GM18867 (cell line): ENCODE data around the gene NTN1.

Experiments used
- ATAC-seq: cut with Tn5 transposase; IDR thresholded peaks from one replicate; pipeline ENCODE4 v1.9.1; 2021; ENCODE audit warnings: mild to moderate bottlenecking, moderate library complexity; ENCODE audit not compliant: unreplicated experiment

The NTN1 gene

DNA sequence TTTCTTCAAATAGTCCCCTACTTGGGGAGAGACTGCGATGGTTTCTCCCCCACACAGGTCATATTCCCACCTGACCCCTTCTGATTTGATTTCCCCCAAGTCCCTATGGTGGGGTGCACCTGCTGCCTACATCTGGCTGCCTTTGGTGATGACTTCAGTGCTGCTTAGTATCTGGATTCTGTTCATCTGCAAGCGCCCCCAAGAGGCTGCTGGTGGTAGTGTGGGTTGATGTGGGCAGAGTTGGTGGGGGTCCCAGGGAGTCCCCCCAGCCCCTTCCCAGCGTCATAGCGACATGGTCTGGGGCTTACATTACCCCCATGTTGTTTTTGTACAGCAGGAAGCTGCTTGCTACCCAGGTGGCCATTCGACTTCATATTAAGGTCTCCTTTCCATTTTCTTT is 99.2 kb downstream of the NTN1 start:
- ATAC-seq: no peak

DNA sequence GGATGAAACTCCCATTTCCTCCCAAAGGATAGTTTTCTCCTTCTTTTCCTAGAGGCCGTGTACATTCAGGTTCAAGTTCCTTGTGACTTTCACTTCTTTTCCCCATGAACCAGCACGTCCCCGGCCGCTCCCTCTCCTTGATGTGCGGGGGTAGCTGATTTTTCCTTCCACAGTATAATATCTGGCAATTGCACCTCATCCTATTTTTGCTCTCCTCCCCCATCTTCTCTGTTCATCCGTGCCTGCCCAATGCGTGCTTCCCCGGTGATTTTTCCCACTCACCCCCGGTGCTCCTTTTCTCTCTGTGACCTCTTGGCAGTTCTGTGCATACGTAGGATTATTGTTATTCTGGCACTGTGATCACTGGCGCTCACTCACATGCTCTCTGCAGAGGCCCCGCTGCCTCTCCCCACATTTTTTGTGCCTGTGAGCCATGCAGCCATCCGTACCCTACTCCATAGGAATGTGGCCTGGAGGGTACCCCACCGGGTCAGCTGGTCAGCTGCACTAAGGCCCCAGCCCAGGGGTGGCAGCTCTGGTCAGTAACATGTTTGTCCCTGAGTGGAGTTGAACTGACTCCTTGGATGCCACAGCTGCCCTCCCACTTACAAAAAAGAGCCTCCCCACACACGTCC is 100.0 kb downstream of the NTN1 start:
- no peak for ATAC-seq

DNA sequence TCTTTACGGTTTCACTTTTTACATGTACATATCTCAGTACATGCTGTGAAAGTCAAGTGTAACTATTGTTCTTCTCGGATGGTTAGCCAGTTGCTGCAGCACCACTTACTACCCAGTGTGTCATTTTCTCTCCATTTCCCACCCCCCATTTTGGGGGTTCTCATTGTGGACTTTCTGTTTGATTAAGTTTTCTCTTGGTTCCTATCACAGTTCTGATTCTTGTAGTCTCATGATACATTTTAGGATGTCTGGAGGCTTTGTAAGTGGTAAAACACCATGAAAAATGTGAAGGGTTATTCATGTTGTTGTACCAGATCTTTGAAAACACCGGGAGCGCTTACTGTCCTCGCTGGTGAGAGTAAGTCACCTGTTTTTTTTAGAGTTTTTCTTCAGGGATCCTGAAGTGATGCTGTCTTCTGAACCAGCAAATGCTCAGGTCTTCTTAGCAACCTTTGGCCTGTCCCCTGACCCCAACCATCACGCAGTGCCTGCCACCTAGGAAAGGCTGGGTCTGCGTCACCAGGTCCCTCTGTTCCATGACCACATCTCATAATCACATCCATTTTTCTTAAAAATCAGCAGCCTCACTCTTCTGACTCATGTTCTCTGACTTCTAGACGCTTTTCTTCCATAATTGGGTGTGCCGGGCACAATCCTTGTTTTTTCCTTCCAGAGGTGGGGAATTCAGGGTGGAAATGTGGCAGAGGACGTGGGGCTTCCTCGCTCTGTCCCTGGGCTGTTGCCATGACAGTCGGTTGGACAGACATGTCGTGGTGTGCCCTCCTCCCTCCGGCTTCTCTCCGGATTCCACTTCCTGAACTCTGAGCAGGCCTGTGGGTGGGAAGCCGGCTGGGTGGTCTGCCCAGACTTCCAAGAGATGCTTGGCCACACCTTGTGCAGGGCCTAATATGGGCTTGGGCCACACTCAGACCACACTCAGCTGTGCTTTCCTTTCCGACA is 102.6 kb downstream of the NTN1 start:
- no peak for ATAC-seq

DNA sequence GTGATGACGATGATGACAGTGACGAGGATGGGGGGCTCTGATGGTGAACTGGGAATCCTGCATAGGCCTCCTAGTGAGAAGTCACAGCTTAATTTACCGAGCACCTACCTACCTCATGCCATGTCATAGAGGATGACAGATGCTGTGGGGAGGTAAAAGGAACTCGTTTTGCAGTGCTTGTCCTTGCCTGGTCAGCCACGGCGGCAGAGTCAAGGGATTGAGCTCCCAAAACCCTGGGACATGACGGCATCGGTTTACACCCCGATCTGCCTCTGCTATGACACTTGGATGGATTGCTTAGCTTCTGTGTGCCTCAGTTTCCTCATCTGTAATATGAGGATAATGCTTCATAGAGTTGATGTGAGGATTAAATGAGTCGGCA is 103.2 kb downstream of the NTN1 start:
- ATAC-seq: no peak

DNA sequence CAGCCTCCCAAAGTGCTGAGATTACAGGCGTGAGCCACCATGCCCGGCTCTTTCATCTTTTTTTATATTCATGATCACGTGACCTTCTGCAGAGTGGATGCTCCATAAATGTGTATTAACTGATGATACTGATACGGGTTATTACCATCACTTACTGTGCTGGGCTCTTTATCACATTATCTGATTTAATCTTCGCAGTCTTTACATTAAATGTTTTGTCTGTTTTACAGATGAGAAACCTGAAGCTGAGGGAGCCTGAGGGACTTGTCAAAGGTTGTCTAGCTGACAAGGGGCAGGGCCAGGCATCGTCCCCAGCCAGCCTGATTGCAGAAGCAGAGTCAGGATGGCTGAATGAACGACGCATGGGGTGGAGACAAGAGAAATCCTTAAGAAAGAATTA is 104.4 kb downstream of the NTN1 start:
- ATAC-seq: no peak

DNA sequence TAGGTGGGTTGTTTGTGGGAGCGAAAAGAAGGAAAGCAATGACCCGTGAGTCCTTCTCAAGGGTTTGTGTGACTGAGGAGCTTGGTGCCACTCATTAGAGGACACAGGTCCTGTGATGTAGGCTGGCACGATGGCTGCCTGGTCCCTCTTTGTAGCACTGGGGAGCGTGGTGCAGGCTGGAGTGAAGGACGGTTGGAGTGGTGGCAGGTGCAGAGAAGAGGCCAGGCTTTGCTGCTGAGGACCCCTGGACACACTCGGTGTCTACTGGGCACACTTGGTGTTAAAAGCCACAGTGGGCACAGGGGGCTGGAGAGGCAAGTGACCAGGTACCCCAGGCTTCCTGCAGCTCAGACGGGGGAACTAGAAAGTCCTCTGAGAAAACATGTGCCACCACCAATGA is 106.0 kb downstream of the NTN1 start:
- ATAC-seq: no peak

DNA sequence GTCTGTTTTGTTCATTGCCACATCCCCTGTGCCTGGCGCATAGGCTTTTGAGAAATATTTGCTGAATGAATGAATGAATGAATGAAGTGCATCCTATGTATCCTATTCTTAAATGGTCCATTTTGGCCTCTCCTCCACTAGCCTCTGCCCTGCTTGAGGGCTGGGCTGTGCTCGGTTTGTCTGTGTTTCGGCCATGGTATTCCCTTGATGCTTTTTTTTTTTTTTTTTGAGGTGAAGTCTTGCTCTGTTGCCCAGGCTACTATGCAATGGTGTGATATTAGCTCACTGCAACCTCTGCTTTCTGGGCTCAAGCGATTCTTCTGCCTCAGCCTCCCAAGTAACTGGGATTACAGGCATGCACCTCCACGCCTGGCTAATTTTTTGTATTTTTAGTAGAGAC is 110.1 kb downstream of the NTN1 start:
- ATAC-seq: no peak

DNA sequence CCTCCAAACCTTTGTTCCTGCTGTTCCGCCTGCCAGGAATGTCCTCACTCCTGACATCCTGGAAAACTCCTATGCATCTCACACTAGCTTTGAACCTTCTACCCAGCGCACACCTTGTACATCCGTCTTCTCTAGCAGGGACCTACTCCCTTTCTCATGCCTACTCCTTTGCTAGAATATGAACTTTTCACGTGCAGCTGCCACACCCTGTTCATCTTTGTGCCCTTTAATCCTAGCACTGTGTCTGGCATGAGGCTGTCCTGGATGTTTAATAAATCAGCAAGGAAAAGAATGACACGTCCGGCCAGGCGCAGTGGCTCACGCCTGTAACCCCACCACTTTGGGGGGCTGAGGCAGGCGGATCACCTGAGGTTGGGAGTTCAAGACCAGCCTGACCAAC is 111.0 kb downstream of the NTN1 start:
- no peak for ATAC-seq

DNA sequence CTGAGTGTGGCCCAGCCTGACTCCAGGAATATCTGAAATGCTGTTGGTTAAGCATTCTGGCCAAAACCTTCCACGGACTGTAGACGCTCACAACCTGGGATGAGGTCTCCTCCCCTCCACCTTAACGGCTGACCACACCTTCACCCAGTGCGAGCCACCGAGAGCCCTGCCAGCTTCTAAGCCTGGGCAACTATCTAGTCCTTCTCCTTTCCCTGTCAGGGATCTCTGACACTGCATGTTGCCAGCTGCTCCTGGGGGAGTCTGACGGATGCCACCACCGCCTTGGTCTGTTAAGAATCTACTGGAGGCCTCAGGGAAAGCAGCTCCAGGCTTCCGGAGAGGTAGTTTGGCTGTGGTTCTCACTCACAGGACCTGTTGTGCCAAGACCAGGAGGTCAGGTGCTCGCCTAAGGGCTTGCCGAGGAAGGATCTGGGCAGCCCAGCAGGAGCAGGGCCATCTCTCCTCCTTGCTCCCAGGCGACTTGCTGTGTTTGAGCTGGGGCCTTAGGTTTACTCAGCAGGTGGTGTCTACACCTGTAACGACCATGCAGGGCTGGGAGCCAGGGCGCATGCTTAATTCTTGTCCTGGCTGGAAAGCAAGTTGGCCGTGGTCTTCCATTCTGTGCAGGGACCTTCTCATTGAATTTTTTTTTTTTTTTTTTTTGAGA is 111.8 kb downstream of the NTN1 start:
- no peak for ATAC-seq

DNA sequence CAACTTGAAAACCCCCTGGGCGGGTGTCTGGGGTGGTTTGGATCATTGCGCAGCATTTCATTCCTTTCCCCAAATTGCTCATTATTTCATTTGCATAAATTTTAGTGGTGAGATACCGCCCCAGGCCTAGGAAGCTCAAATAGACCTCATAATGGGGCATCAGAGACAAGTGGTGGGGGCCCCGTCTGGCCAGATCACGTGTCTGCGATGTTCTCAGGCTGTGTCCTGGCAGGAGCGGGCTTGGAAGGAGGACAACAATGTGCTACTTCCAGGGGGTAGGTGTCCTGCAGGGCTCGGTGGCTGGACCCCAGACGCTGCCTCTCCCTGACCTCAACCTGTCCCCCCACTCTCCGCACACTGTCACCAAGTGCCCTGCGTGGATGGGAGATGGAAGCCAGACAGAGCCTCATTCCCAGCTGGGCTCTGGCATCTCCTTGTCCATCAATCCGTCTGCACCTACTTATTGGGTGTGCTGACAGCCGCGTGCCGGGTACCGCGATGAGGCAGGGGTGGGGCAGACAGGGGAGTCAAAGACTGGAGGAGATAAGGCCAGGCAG is 116.9 kb downstream of the NTN1 start:
- ATAC-seq: no peak

DNA sequence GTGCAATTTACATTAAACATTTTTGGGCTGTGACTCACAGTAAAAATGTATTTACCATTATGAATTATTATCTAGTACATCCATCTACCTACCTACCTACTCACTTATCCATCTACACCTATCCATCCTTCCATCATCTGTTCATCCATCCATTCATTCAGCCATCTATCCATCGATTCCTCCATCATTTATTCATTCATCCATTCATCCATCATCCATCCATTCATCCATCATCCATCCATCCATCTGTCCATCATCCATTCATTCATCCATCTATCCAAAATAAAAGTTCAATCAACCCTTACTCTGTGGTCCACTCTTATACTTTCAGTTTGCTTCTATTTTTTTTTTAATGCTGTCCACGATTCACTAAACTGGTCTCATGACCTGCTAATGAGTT is 118.4 kb downstream of the NTN1 start:
- ATAC-seq: no peak

DNA sequence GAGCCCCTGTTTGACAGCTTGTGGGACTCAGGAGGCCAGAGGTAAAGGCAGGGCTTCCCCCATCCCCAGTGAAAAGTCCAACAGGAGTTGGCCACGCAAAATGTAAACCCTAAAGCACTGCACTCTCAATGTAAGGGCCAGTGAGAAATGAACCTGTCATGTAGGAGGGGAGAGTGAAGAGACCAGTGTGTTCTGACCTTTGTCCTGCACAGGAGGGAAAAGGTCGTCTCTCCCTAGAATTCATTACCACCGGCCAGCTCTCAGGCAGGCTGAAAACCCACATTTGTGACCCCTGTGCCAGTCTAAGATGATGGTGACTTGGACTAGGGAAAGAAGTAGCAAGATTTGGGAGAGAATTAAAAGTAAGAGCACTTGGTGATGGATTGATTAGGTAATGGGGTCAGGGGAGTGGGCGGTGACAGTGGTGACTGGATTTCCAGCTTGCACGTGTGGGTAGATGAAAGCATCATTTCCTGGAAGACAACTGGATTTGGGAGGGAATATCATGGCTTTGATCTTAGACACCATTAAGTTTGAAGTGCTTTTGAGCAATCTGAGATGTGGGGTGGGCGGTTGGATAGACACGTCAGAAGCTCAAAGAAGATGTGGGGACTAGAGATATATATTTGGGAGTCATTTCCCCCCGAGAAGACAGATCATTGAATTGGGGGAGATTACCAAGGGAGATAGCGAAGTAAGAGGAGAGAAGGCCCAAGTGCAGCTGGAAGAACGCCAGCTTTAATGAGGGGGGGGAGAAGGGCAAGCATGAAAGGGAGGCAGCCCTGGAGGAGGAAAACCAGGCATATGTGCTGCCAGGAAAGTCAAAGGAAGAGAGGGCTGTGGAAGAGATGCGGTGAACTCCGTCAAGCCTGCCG is 119.5 kb downstream of the NTN1 start:
- ATAC-seq: no peak

DNA sequence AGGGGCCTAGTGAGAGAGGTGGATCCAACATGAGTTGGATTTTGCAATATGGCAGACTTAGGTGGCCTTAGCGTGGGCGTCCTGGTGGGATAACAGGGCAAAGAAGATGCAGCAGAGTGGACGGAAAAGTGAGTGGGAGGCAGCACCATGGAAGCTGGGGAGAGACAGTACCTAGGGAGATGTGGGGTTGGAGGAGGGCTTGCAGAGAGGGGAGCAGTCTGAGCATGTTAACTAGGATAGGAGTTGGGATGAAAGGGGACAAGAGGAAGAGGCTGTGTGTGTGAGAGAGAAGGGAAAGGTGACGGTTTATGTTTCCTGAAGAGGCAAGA is 120.1 kb downstream of the NTN1 start:
- ATAC-seq: no peak

DNA sequence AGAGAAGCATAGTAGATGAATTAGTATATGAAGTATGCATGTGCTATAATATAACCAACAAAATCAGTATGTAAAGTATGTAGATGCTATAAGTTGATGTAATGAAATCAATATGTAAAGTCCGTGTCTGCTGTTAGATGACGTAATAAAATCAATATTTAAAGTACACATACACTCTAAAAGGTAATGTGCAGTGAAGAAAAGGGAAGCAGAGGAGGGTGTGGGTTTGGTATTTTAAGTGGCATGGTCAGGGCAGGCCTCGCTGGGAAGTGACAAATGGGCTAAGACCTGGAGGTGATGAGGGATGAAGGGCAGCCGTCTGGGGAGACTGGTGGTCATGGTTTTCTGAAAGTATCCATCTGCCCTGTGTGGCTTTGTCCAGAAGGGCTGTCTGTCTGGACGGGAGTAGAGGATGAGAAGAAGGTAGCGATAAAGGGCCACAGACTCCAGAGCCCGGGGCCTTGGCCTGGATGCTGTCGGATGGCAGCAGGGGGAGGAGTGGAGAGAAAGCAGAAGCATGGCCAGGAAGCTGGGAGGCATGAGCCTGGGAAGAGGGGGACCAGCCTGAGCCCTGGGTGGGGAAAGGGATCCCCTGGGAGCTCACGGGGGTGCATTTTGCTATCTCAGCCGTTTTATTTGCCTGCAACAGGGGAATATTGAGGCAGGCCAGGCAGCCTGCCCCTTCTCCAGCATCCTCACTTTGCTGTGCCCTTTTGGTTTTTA is 121.6 kb downstream of the NTN1 start:
- no peak for ATAC-seq

DNA sequence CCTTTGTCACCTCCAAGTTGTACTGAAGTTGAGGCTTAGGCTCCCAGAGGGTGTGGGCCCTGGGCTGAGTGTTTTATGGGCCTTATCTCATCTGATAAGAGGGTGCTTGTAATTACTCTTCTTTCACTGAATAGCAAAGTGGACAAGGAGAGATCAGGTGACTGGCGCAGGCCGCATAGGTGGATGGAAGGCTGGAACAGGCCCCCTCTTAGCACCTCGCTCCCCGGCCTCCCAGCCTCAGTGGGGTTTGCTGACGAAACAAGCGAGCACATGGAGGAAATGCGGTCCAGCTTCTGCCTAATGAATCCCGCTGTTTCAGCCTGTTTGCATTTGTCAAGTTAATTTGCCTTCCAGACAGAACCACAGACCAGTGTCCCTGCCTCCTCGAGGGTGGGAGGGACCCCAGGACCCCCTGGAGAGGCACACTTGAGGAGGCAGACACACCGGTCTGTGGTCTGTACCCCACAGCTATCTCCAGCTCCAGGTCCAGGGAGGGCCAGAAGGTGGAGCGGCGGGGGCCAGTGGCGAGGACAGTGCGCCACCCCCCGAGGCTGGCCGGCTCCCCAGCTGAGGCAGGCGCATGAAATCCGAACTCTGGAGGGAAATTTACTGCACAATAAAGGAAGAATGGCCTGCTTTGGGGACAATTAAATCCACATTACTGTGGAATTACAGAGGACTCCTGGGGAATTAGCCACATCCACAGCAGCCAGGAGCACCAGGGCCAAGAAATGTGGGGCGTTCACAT is 123.4 kb downstream of the NTN1 start:
- no peak for ATAC-seq

DNA sequence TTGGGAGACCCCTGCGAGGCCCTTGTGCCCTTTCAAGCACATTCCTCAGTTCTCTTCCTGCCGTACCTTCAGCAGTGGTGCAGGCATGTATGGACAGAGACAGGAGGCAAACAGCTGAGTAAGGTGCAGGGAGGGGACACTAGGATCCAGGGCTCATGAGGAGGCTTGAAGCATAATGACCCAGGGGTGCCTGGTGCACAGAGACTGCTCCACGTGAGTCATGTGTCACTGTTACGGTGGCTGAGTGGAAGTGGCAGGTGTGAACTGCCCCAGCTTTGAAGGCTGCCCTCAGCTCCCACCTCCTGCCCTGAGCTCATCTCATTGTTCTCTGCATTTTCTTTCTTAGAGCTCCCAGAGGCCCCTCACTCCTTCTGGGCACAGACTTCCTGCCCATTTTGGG is 124.8 kb downstream of the NTN1 start:
- no peak for ATAC-seq

DNA sequence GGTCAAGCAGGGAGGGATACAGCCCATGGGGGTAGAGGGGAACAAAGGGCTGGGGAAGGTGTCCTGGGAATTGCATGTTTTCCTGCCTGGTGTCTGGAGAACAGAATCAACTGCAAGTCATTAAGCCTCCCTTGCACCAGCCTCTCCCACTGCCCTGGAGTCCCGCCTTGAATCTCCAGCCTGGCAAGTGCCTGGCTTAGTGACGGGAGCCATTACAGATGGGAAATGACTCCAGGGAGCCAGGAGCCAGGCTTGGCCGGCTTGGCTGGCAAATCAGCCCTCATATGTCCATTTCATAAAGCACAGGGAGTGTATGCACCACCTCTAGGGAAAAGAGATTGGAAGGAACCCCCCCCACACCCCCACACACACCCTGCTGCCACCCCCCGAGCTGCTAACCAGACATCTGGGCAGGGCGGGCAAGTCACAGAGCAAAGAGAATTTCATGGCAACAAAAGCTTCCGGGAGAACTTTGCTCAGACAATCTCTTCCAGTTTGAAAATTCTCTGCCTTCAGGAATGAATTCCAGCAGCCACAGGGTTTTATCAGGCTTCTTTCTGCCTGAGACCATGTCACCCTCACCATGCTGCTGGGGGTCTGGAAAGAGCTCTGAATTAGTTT is 127.7 kb downstream of the NTN1 start:
- ATAC-seq: no peak

DNA sequence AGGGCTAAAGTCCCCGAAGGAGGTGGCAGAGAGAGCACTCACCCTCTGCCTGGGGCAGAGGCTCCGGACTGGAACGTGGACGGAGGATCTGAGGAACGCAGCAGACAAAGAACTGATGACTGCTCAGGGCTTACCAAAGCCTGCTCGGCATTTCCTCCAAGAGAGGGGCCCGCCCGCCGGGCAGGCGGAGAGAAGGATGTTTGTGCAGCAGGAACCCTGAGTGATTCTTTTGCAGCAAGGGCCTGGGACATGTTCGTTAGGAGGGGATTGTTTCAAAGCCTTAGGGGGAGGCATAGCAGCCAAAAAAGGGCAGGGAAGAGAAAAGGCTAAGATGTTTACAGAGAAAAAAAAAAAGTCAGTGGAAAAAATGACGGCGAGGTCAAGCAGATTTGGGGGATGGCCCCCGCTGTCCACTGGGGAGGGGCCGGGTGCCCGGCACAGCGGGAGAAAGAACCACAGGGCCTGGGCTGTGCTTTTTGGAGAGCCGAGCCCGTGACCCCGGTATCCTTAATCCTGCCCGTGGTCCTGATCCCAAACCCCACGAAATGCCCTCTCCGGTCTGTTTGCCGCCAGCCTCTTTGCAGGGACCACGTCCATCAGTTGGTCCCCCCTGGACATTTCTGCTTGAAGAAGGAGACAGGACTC is 129.3 kb downstream of the NTN1 start:
- ATAC-seq: no peak

DNA sequence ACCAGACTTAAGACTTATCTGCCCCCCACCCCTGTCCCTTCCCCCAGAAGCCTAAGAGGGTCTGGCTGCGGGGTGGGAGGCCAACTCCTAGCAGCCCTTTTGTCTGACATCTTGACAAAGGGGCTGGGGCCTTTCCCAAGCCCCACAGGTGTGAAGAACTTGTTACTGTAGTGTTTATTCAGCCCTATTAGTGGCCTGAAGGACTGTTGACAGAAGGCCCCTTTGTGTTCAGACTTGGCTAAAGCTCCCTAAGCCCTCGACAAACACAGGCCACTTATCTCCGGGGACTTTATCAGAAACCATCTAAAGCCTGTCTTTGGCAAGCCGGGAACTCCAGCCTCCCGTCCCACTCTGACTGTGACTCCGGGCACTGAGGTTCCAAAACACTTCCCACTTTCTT is 129.8 kb downstream of the NTN1 start:
- ATAC-seq: no peak
